ENCODE data around the gene HELZ.

The HELZ gene

DNA sequence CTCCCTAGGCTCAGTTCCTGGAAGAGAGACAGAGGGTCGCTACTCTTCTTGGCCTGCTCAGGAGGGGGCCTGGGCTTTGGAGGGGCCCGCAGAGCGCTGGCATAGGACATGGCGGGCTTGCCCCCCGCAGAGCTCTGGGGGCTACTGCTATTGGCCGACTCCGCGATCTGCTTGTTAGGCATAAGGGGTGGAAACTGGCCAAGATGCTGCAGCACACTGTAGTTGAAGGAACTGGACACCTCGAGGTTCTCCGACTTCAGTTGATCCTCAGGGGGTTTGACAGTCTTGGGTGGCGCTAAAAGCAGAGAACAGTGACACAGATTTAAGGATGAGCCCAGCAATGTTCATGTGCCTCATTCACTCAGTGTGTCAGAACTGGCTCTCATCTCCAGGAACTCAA lies 166.7 kb downstream of the HELZ start:
- DNase-seq (ENCODE audit: low spot score): no peak

DNA sequence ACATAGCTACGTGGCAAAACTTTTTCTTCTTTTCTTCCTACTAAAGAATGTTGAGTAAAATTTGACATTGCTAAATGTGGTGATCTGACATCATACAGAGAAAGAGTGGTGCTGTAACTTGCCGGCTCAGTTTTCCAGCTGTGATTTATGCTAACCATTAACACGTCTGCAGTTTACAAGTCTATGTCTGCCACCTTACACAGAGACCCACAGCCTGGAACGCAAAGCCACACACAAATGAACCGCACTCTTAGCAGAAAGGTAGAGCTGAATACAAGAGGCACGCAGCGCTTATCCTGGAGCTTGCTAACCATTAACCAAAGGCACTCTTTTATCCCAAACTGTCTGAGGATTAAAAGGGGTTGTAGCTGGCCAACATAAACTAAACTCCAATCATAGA lies 168.7 kb downstream of the HELZ start:
- no peak for DNase-seq (ENCODE audit: low spot score)

DNA sequence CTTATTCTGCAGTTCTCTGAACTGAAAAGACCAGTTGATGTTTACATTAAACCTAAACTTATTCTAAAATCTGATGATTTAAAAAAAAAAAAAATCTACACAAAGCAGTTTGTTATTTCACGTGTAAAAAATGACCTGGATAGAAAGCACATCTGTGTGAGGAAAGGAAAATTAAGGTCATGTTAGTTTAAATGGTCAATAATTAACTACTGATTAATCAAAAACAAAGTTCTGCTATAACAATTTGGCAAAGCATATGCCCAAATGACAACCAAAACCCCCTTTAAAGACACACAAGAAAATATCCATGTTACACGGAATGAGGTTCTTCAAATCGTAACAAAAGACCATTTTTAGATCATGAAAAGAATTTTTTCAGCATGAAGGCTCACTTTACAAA lies 170.2 kb downstream of the HELZ start:
- no peak for DNase-seq (ENCODE audit: low spot score)

DNA sequence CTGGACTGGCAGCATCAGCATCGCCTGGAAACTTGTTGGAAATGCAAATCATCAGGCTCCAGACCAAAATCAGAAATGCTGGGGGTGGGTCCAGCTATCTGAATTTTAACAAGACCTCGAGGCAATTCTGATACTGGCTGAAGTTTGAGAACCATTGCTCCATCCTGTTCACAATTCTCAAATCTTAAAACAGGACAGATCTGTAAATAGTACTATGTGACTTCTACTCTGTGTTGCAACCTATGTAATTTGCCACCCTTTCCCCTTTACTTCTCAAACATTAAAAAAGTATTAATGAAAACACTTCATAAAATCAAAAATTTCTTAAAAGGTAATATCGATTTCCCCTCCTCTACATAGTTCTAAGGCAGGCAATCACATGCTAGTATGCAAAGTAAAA lies 172.1 kb downstream of the HELZ start:
- no peak for DNase-seq (ENCODE audit: low spot score)

DNA sequence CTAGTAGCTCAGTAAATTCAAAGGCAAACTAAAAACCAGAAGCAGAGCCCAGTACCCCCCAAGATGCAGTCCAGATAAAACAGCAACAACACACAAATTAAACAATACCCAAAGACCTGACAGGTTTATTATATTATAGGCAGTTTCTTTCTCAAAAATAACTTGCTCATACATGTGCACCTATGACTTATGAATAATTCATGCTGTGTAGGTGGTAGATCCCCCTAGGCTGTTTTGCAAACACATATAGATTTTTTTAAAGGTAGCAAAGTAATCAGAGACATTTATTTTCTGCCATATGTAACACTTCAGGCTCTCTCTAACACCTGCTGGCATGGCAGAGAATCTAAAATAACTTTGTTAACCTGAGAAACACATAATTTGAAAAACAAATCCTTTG lies 173.4 kb downstream of the HELZ start:
- no peak for DNase-seq (ENCODE audit: low spot score)

DNA sequence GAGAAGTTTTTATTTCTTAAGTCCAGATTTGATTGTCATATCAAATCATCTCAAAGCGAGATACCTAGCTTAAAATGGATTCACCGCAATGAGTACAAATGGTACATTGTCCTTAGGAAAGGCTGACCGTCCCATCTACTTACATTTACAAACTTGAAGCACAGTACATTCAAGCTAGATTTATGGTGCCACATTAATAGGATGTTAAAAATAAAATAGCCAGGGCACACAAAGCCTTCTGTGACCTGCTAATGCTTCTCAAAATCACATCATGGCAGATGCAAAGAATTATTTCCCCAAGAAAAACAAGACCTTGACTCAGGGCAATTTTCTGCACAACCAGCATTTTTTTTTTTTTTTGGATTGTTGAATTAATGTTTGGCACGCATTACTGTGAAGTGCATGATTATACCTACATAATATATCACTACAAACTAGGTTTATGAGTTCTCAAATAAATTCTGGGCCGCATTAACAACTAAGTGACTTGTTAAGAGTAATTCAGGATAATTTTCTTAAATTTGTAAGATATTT lies 175.3 kb downstream of the HELZ start:
- DNase-seq (ENCODE audit: low spot score): no peak

DNA sequence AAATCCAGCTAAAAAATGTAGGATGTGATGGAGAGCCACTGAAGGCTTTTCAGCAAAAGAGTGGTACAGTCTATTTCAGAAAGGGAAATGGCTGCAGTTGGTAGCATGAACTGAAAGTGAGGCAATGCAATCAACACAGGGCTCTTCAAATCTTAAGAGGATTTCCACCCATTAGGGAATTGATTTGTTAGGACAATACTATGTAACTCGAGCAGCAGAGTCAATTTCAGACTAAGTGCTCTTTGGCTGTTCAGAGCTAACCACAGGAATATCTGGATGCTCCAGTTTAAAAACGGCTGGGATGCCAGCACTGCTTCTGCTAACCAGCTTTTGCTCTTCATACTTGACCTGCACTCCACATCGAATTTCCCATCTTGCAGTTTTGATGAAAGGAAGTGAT lies 176.0 kb downstream of the HELZ start:
- no peak for DNase-seq (ENCODE audit: low spot score)

DNA sequence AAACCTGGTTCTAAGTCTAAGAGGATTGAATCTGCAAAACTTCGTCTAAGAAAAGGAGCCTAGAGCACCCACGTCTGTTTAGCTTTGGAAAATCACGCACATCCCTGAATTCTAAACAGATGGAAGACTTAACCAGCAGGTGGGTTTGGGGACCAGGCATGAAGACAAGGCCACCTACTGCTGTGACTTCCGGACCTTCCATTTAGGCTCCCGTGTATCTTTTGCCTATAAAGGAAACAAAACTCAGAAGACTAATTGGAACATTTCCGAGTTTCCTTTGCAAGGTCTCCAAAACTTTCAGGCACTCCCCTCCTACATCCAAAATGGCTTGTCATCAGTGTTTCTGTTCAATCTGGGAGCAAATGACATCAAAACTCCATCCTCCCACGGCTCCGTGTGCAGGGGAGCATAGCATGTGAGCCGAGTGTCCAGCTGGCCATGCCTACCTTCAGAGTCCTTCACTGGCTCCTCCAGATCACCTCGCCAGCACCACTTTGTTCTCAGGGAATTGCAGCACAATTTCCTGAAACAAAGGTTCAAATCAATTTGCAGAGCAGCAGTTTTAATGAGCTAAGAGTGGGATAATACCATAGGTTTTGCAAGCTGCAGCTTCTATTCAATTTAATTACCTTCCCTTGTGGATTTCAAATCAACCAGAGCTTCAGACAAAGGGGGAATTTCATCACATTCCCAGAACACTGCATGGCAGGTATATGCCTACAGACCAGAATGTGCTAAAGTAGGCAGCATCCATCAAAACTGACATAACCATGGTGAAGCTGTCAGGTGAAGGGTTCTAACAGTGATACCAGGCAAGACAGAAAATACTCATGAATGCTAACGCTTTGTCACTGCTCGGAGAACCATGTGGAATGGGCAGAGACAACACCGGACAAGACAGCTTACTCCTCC lies 177.2 kb downstream of the HELZ start:
- no peak for DNase-seq (ENCODE audit: low spot score)

DNA sequence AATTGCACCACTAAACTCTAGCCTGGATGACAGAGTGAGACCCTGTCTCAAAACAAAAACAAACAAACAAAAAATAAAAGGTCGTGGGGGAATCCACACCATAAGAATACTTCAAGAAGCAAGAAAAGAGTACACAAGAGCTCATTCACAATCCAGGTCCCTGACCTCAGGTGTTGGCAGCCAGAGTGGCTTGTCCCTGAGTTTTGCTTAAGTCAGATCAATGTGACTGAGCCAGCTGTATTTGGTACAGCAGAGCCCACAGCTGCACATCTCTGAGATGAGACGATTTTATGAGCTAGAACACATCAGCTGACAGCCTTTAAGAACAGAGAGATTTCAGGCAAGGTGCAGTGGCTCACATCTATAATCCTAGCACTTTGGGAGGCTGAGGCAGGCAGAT lies 178.3 kb downstream of the HELZ start:
- no peak for DNase-seq (ENCODE audit: low spot score)

DNA sequence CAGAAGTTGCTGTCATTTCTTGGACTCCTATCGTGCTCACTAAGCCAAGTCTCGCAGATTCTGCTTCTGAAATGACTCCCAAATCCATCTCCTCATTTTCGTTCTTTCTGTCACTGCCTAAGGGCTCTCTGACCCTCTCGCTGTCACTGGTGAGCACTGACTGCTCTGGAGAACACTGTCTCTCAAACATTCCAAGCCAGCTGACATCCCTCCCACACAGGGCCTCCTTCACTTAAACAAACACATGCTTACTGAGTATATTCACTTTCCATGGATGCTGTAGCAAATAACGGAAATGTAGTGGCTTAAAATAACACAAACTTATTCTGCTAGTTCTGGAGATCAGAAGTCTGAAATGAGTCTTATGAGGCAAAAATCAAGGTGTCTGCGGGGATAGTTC lies 181.9 kb downstream of the HELZ start:
- DNase-seq (ENCODE audit: low spot score): no peak

DNA sequence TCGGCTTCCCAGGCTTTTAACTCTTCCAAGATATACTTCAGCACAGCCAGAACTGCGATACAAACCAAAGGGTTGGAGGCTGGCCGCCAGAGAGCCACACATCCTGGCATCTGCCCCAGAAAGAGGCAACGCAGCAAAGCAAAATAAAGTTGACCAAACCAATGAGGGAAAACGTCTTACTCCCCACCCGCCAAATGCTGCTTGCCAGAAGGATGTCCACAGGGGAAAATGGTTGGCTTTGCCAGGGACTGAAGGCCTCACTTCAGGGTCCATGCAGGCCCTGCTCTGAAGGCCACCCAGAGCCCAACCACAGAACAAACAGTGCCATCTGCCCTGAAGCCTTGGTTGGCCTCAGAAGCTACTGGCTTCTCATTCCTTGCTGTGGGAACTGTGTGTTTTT lies 185.6 kb downstream of the HELZ start:
- DNase-seq (ENCODE audit: low spot score): no peak

DNA sequence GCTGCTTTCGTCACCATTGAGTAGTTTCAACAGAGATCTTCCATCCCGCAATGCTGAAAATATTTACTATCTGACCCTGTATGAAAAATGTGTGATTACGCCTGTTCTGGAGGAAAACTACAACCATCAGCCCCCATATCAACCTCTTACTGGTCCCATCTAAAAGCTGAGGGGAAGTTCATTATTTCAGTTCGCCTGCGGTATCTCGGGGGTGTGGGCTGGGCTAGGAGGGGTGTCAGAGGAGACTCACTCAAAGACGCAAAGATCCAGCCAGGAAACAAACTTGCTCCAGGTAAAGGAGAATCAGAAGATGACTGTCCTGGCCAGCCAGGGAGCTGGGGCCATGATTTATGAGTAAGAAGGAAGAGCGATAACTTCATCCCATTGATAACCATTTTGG lies 187.0 kb downstream of the HELZ start:
- DNase-seq (ENCODE audit: low spot score): no peak

DNA sequence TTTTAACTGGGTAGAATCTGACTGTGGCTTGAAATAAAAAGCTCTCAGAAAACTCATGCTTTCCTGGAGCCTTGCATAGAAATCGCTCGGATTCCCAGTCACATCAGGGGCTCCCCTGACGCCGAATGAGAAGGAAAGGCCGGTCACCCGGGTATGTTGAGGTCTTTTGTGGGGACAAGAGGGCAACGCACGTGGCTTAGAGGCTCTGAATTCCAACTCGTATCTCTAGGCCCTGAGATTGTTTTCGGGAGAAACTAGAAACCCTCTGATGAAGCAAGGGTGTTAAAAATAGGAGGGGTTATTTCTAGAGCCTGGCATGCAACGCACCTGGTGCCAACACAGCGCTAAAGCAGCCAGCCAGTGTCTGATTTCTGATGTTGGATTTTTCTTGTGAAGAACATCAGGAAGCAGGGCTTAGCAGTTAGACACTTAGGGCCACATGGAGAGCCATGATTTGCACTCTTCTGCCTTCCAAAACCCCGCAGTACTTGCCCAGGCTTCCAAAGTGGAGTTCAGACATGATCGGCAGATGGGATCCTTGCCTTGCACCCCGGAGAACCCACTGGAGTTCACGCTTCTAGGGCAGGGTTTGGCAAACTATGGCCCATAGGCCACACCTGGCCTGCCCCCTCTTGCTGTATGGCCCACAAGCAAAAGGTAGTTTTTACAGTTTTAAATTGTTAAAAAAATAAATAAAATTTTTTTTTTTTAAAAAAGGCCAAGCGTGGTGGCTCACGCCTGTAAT lies 188.1 kb downstream of the HELZ start:
- no peak for DNase-seq (ENCODE audit: low spot score)

DNA sequence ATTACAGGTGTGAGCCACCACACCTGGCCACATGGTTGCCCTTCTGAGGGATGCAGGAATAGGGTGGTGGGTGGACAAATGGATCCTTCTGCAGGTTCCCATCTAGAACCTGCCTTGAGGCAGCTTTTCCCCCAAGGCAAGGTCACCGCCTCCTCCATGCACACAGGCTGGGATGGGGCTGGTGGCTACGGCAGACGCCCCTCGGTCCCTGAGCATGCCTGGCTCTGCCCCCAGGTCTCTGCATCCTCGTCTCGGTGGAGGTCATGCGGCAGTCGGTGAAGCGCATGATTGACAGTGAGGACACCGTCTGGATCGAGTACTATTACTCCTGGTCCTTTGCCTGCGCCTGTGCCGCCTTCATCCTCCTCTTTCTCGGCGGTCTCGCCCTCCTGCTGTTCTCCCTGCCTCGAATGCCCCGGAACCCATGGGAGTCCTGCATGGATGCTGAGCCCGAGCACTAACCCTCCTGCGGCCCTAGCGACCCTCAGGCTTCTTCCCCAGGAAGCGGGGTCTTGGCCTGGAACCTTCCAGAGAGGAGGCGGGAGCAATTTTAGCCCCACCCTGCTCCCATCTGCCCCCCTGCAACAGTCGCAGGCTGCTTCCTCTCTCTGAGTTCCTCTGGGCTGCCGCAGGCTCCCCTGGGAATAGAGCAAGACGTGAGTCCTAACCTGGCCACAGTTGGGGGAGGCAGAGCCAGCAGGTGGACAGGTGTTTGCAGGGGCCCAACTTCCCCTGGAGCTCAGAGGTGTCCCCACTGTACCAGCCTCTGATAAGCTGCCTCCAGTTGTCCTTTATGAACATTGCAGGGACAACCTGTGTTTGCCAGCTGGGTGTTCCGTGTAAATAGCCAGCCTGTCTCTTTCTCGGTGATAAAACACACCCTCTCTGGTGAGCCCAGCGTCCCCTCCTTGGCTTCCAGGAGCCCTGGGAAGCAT lies 188.9 kb downstream of the HELZ start:
- no peak for DNase-seq (ENCODE audit: low spot score)

DNA sequence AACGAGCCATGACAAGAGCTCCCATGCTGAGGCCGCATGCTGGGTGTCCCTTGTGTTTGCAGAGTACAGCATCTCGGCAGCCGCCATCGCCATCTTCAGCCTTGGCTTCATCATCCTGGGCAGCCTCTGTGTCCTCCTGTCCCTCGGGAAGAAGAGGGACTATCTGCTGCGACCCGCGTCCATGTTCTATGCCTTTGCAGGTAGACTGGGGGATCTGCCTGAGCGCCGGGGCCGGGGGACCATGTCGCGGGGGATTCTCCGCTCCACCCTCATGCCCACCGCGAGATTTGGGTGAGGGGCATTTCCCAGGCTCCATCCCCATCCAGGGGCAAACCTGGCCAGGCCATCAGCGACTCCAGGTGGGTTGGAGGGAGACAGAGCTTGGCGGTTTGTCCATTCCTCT lies 190.0 kb downstream of the HELZ start:
- no peak for DNase-seq (ENCODE audit: low spot score)

DNA sequence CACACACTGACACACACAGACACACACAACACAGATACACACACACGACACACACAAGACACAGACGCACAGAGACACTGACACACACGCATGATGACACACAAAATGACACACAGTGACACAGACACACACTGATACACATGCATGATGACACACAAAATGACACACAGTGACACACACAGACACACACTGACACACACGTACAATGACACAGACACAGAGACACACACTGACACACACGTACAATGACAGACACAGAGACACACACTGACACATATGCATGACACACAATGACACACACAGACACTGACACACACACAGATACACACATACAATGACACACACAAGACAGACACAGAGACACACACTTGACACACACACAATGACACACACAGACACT lies 190.4 kb downstream of the HELZ start:
- no peak for DNase-seq (ENCODE audit: low spot score)

DNA sequence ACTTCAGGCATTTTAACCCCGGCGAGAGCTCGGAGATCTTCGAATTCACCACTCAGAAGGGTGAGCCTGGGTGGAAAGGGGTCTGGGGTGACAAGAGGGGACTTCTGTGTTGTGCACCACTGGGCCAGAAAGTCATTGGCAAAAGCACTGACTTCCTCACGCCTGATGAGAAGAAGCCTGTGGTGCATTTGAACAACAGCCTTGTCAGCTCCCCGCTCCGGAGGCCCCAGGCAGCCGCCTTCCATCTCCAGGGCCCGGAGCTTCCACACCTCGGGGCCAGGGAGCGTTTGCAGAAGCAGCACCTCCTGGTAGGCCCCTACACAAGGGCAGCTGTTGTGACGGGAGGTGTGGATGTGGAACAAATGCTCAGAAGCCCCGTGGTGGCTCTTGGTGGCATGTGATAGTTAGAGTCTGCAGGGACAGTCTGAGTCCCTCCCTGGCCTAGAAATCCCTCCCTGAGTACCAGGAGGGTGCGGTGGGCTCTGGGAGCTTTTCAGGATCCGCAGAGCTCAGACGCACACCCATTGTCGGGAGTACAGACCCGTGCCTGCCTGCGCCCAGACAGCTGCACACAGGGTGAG lies 190.9 kb downstream of the HELZ start:
- DNase-seq (ENCODE audit: low spot score): no peak

DNA sequence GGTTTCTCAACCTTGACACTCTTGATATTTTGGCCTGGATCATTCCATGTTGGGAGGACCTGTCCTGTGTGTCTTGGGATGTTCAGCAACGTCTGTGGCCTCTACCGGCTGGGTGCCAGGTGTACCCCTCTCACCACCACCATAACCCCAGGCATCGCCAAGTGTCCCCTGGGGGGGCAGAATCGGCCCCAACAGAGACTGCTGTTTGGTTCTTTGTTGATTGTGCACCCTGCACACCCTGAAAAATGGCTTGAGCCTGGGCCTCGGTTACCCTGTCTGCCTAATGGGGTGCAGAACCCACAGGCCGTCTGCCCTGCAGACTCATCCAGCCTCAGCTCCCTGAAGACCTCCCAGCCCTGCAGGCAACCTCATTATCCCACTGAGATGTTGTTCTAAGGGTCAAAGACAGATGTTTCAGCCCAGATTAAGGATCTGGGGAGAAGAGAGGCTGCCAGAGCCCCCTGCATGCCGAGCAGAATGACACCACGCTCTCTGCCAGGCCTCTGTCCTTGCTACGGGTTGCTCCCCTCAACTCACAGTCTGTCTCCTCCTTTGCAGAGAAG lies 191.5 kb downstream of the HELZ start:
- no peak for DNase-seq (ENCODE audit: low spot score)

DNA sequence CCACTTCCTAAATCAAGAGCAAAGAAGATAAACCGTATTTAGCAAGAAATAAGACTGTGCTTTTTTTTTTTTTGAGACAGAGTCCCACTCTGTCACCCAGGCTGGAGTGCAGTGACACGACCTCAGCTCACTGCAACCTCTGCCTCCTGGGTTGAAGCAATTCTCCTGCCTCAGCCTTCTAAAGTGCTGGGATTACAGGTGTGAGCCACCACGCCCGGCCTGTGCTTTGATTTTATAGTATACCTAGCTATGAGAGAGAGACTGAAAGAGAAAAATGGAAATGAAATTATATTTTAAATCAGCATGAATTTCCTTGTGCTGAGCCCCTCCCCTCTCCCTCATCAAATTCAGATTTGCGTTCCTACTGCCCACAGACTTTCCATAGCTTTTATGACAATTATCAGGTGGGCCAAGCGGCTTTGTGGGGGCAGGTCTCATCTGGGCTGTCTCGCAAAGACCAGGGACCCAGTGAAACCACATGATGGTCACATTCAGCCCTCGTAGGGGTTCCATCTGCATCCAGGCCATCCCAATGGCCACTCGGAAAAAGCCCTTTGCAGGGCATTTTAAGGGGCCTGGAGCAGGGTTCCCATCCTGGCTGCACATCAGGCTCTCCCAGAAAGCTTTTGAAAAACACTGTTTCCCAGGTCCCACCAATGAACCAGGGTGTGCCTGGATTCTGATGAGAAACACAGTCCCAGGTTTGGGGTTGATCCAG lies 192.1 kb downstream of the HELZ start:
- no peak for DNase-seq (ENCODE audit: low spot score)

DNA sequence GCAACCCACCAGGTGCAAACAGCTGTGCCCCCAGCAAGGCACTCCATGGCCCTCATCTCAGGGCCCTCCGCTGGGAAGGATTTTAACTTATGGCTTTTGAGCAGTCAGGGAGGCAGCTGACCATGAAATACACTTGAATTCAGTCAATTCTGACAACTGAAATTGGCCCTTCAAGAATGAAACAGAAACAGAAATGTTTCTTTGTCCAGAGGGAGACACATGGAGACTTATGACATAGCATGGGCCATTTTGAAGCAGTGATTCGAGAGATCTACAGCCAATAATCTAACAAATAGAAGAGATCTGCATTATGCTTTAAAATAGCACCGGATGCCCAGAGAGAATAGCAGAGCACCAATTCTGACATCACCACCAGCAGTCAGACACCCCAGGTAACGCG lies 193.2 kb downstream of the HELZ start:
- DNase-seq (ENCODE audit: low spot score): no peak

DNA sequence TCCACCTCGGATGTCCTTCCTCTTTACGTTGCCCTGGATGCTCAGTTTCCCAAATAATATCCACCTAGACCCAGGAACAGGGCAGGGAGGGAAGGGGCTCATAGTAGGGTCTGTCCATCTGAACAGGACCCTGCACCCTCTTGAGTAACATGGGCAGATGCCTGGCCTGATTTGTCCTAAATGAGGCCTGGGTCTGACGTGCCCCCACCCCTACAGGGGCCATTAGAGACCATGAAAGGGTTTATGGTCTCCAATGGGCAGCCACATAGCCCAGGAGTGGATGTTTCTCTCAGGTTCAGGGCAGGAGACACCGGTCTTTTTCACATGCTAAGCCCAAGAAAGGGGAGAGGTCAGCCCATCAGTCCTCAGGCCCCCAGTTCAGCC lies 193.8 kb downstream of the HELZ start:
- DNase-seq (ENCODE audit: low spot score): no peak
